ENCODE data around the gene ARHGAP4. TPM values are rescaled to one million over a fixed set of nuclear protein-coding genes. Genes with fewer than 3 reads are reported as not detected.

Gene ARHGAP4
- total and polyA plus RNA-seq, 2 donors = 11.6 to 28.4 TPM

DNA sequence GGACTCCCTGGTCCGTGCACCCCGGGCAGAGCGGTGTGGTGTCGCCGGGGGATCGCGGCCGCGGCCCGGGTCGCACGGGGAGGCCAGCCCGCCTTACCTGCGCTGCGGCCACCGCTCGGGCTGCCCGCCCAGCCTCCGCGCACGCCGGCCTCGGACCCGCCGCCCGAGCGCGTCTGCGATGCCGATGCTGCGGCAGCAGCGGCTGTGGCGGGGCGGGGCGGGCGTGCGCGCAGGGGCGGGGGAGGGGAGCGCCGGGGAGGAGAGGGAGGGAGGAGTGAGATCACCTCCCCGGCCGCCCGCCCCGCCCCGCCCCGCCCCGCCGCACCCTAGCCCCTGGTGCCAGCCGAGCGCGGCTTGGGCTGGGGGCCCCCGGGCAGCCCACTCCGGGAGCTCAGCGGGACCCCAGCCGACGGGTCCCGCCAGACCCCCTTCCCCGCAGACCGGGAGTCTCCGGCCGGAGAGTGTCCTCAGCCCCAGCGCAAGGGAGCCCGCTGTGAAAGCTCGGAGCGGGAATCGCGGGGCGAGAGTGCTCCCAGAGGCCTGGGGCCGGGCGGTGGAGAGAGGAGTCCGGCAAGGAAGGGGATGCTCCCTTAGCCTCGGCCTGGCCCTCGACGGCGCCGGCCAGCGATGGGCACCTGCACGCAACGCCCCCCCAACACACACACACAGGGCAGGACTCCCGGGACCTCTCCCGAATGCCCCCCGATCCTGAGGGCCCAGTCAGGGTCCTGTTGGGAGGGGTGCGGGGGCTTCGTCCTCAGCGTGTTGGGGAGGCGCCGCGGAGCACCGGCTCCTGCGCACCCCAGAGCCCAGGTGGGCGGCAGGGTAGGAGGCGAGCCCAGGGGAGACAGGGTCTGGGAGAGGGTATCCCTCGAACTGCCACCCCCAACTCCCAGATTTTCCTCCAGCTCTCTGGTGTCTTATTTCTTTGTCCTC is 39.8 kb downstream of the ARHGAP4 start, which contains the start of gene L1CAM:
Gene L1CAM (minus strand): TSS at position 206 of the 936 bp plus-strand sequence. CDS start 10,337 bp downstream, outside the sequence.
- H3K4me1 ChIP-seq (ENCODE audit: insufficient read depth) = no peaks in the 10 kb centered on the region
- no peak for DNase-seq (ENCODE audit: extremely low spot score)
- no peak within 1 kb of the TSS for H3K27ac ChIP-seq (ENCODE audit: low read depth)
- no peaks in the 10 kb centered on the region for H3K36me3 ChIP-seq (ENCODE audit: insufficient read depth)
- WGBS = 2% methylated on average over 84 of the region's 94 CpGs
- peak within 1 kb of the TSS; percentile 22 for H3K4me3 ChIP-seq (ENCODE audit: low read depth, low read length)

DNA sequence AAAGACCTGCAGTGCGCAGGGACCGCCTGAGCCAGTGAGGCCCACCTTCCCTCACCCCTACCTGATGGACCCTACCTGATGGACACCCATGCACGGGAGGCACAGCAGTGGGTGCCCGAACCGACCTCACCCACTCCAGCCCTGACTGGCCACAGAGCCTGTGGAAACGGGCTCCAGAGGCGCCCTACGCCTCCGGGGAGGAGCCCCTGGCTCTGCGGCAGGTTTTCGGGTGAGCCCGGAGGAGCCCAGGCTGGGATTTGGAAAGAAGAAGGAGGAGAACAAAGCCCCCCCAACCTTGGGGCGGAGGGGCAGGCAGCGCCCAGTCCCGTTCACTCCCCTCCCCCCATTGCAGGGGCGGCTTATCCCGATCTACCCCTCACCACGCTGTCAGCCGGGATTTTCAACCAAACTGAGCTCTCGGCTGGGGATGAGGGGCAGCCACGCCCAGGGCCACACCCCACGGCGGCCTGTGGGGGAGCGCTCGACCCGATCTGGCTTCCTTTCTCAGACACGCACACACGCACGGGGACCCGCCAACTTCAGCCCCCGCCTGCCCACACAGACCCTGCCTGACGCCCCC is 40.8 kb downstream of the ARHGAP4 start:
- WGBS = 5% methylated on average over 31 of the region's 32 CpGs
- Histone ChIP-seq H3K4me3 (ENCODE audit: low read depth, low read length) (peak overlapping the region; percentile 22), H3K27ac (ENCODE audit: low read depth) (no peak overlapping the region), H3K4me1 (ENCODE audit: insufficient read depth) (no peaks in the 10 kb centered on the region), H3K36me3 (ENCODE audit: insufficient read depth) (no peaks in the 10 kb centered on the region)
- no peak for DNase-seq (ENCODE audit: extremely low spot score)

DNA sequence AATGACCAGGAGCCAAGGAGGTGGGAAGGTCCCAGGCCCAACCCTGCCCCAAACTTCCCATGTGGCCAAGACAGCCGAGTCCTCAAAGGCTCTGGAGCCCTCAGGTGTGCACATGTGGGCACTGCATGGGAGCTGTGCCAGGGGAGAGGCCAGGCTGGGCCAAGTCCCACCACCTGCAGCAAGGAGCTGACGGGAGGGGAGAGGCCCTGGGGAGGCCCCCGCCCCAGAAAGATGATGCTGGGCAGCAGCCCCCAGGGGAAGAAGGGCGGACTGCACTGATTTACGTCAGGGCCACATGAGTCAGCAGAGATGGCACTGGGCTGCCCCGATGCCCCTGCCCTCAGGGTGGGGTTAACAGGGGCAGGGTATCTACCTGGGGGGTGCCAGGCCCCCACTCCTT is 41.5 kb downstream of the ARHGAP4 start:
- 49% methylated on average over 6 of the region's 6 CpGs for WGBS
- no peaks in the 10 kb centered on the region for H3K4me1 ChIP-seq (ENCODE audit: insufficient read depth)
- DNase-seq (ENCODE audit: extremely low spot score) = no peak
- H3K36me3 ChIP-seq (ENCODE audit: insufficient read depth) = no peaks in the 10 kb centered on the region
- no peak overlapping the region for H3K27ac ChIP-seq (ENCODE audit: low read depth)
- H3K4me3 ChIP-seq (ENCODE audit: low read depth, low read length) = no peak overlapping the region

- Histone ChIP-seq H3K27ac (ENCODE audit: low read depth) (no peak overlapping the region), H3K4me1 (ENCODE audit: insufficient read depth) (no peaks in the 10 kb centered on the region), H3K4me3 (ENCODE audit: low read depth, low read length) (no peak overlapping the region), H3K36me3 (ENCODE audit: insufficient read depth) (no peaks in the 10 kb centered on the region)
- 60% methylated on average over 13 of the region's 13 CpGs for WGBS
- DNase-seq (ENCODE audit: extremely low spot score) = no peak
Observed at GRCh38 chrX:153884136-153884535, 41.9 kb downstream of the ARHGAP4 start.

DNA sequence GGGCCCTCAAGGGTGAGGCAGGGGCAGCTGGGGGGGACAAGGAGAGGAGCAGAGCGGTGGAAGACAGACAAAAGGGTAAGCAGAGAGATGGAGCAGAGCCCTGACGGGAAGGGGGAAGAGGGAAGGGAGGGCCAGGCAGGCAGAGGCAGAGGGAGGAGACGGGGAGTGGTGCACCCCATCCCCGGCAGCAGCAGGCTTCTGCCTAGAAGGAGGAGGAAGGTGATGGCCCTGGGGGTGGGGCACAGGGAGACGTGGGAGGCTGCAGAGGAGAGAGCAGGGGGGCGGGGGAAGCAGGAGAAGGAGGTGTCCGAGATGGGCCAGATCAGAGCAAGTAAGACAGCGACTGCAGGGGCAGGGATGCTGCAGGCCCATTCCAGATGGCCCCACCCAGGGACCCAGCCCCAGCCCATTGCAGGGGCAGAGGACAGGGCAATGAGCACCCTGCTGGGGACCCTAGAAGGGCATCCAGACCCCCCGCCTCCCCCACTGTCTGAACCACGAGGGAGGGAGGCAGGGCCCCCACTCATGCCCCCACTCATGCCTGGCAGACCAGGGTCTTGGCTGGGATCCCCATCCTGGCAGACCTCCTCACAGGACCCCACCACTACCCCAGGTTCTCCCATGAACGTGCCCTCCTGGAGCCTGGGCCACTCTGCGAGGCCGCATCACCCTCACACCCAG is 42.8 kb downstream of the ARHGAP4 start:
- Histone ChIP-seq H3K4me3 (ENCODE audit: low read depth, low read length) (no peak overlapping the region), H3K4me1 (ENCODE audit: insufficient read depth) (no peaks in the 10 kb centered on the region), H3K27ac (ENCODE audit: low read depth) (no peak overlapping the region), H3K36me3 (ENCODE audit: insufficient read depth) (no peaks in the 10 kb centered on the region)
- DNase-seq (ENCODE audit: extremely low spot score) = no peak
- WGBS = 44% methylated on average over 13 of the region's 13 CpGs

DNA sequence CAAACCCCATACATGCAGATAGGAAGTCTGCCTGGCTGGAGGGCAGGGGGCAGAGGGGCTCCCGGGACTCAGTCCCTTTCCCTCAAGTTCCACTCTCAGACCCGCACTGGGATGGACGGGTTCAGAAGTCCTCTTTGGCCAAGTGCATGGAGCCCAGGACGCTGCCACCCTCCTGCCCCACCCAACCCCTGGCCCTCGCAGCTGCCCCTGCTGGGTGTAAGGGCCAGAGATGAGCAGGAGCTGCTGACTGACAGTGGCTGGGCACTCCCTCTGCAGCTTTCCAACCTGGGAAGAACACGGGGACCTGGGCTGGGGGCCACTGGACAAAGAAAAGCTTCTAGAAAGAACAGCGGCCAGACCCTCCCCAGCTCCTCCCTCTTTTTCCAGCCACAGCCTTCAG is 43.5 kb downstream of the ARHGAP4 start:
- no peak overlapping the region for H3K27ac ChIP-seq (ENCODE audit: low read depth)
- no peaks in the 10 kb centered on the region for H3K36me3 ChIP-seq (ENCODE audit: insufficient read depth)
- no peak overlapping the region for H3K4me3 ChIP-seq (ENCODE audit: low read depth, low read length)
- WGBS = 47% methylated on average over 7 of the region's 7 CpGs
- no peak for DNase-seq (ENCODE audit: extremely low spot score)
- no peaks in the 10 kb centered on the region for H3K4me1 ChIP-seq (ENCODE audit: insufficient read depth)

- no peak overlapping the region for H3K27ac ChIP-seq (ENCODE audit: low read depth)
- no peaks in the 10 kb centered on the region for H3K36me3 ChIP-seq (ENCODE audit: insufficient read depth)
- 44% methylated on average over 8 of the region's 8 CpGs for WGBS
- H3K4me1 ChIP-seq (ENCODE audit: insufficient read depth) = no peaks in the 10 kb centered on the region
- no peak for DNase-seq (ENCODE audit: extremely low spot score)
- H3K4me3 ChIP-seq (ENCODE audit: low read depth, low read length) = no peak overlapping the region
Observed at GRCh38 chrX:153882086-153882498, 44.0 kb downstream of the ARHGAP4 start.

DNA sequence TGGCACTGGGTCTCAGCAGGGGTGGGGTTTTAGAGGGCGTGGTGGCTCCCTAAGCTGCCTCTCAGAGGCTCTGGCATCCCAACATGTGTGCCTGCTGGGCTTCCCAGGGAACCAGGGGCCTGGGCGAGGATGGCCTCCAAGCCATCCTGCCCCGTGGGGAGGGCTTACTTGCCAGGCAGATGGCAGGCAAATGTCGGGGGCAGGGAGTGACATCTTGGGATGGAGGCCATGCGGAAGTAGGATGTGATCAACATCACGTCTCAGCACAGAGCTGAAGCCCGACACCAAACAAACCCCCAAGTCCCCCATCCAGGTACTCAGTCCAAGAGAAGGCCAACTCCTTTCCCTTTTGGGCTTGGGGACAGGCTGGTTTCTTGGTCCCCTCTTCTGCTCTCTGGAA is 44.8 kb downstream of the ARHGAP4 start:
- H3K4me1 ChIP-seq (ENCODE audit: insufficient read depth) = no peaks in the 10 kb centered on the region
- no peak overlapping the region for H3K27ac ChIP-seq (ENCODE audit: low read depth)
- 74% methylated on average over 7 of the region's 7 CpGs for WGBS

GRCh38 chrX:153880440-153880815 is 45.6 kb downstream of the ARHGAP4 start:
- H3K4me3 ChIP-seq (ENCODE audit: low read depth, low read length) = no peak overlapping the region
- no peaks in the 10 kb centered on the region for H3K36me3 ChIP-seq (ENCODE audit: insufficient read depth)
- no peak overlapping the region for H3K27ac ChIP-seq (ENCODE audit: low read depth)
- DNase-seq (ENCODE audit: extremely low spot score) = no peak
- 22% methylated on average over 6 of the region's 6 CpGs for WGBS
- no peaks in the 10 kb centered on the region for H3K4me1 ChIP-seq (ENCODE audit: insufficient read depth)

More for the DNA sequence above, 44.8 kb downstream of the ARHGAP4 start:
- Histone ChIP-seq H3K36me3 (ENCODE audit: insufficient read depth) (no peaks in the 10 kb centered on the region), H3K4me3 (ENCODE audit: low read depth, low read length) (no peak overlapping the region)
- no peak for DNase-seq (ENCODE audit: extremely low spot score)

GRCh38 chrX:153879741-153880439 is 46.2 kb downstream of the ARHGAP4 start:
- Histone ChIP-seq H3K4me1 (ENCODE audit: insufficient read depth) (no peaks in the 10 kb centered on the region), H3K27ac (ENCODE audit: low read depth) (no peak overlapping the region), H3K36me3 (ENCODE audit: insufficient read depth) (no peaks in the 10 kb centered on the region), H3K4me3 (ENCODE audit: low read depth, low read length) (no peak overlapping the region)
- WGBS = 54% methylated on average over 12 of the region's 12 CpGs
- DNase-seq (ENCODE audit: extremely low spot score) = no peak

DNA sequence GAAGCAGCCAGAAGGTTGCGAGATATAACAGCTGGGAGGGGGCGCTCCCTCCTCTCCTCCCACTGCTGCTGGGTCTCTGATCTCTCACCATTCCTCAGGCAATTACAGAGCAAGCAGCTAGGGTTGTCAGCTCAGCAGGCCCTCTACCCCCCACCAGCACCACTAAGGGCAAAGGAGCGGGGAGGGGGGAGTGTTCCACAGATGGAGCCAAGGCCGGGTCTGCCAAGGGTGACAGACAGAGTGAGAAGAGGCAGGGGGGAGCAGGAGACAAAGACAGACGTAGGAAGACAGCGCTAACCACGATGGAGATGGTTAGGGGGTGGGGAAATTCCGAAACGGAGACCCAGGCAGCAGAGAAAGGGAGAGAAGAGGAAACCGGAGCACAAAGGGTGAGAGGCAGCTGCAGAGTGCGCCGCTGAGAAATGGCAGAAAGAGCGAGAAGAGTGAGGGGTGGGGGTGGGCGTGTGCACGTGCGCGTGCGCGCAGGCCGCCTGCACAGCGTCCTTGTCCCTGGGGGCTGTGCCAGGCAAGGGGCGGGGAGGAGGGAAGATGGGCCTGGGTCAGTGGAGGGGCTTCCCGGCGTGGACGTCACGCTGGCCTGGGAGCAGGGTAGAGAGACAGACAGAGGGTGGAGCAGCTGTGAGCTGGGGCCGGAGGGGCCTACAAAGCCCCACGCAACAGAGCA is 47.0 kb downstream of the ARHGAP4 start:
- H3K27ac ChIP-seq (ENCODE audit: low read depth) = no peak overlapping the region
- WGBS = 6% methylated on average over 28 of the region's 28 CpGs
- DNase-seq (ENCODE audit: extremely low spot score) = no peak
- H3K36me3 ChIP-seq (ENCODE audit: insufficient read depth) = no peaks in the 10 kb centered on the region
- H3K4me3 ChIP-seq (ENCODE audit: low read depth, low read length) = no peak overlapping the region
- H3K4me1 ChIP-seq (ENCODE audit: insufficient read depth) = no peaks in the 10 kb centered on the region

DNA sequence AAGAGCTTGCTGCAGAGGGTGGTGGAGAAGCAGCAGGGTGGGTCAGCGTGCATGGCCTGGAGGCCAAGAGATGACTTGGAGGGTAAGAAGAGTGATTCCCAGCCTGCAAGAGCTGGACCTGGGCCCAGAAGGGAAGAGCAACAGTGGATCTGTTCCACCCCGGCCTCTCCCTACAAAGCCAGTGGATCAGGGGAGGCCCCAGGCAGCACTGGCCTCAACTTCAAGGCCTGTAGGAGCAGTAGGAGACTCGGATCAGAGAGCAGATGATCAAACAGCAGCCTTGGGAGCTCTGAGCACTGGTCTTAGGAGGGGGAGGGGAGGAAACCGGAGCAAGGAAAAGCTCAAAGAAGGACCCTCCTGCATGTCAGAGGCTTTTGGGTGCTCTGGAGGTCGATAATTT is 47.7 kb downstream of the ARHGAP4 start:
- WGBS = 25% methylated on average over 5 of the region's 5 CpGs
- no peaks in the 10 kb centered on the region for H3K36me3 ChIP-seq (ENCODE audit: insufficient read depth)
- no peak overlapping the region for H3K4me3 ChIP-seq (ENCODE audit: low read depth, low read length)
- DNase-seq (ENCODE audit: extremely low spot score) = no peak
- no peak overlapping the region for H3K27ac ChIP-seq (ENCODE audit: low read depth)
- H3K4me1 ChIP-seq (ENCODE audit: insufficient read depth) = no peaks in the 10 kb centered on the region
